Loucy (cell line): ENCODE measurements around the gene FKBP15.

Experiments
- H2AFZ ChIP-seq: fragments of 200-600 bp; sonication (generic); 2 replicates; pipeline ENCODE4 v1.6.0; 2016; ENCODE audit warnings: antibody characterized with exemption, mild to moderate bottlenecking, low read length, moderate library complexity
- H3F3A ChIP-seq: fragments of 200-600 bp; 2 replicates; pipeline ENCODE4 v1.6.0; 2016; ENCODE audit warnings: antibody characterized with exemption, low read depth, mild to moderate bottlenecking
- H3K27me3 ChIP-seq: fragments of 200-600 bp; sonication (generic); 2 replicates; pipeline ENCODE4 v1.6.1; 2014; ENCODE audit warnings: low read length, mild to moderate bottlenecking; ENCODE audit not compliant: insufficient read depth, poor library complexity, severe bottlenecking
- H3K36me3 ChIP-seq: fragments of 200-600 bp; sonication (generic); 2 replicates; pipeline ENCODE4 v1.6.1; 2016; ENCODE audit warnings: low read length; ENCODE audit not compliant: insufficient read depth
- H3K4me1 ChIP-seq: fragments of 200-600 bp; sonication (generic); 2 replicates; pipeline ENCODE4 v1.5.1; 2014; ENCODE audit warnings: low read length, mild to moderate bottlenecking; ENCODE audit not compliant: insufficient read depth, poor library complexity, severe bottlenecking
- H3K4me2 ChIP-seq: fragments of 200-600 bp; sonication (generic); 2 replicates; pipeline ENCODE4 v1.6.0; 2014; ENCODE audit warnings: antibody characterized with exemption, low read length, low read depth, mild to moderate bottlenecking; ENCODE audit not compliant: poor library complexity, severe bottlenecking
- H3K4me3 ChIP-seq: fragments of 200-600 bp; sonication (generic); 2 replicates; pipeline ENCODE4 v1.5.1; 2014; ENCODE audit warnings: low read length, mild to moderate bottlenecking, mixed read lengths; ENCODE audit not compliant: poor library complexity, severe bottlenecking
- H3K79me2 ChIP-seq: fragments of 200-600 bp; sonication (generic); 2 replicates; pipeline ENCODE4 v1.6.1; 2014; ENCODE audit warnings: low read length; ENCODE audit not compliant: insufficient read depth
- H3K9ac ChIP-seq: fragments of 200-600 bp; sonication (generic); 2 replicates; pipeline ENCODE4 v1.6.0; 2014; ENCODE audit warnings: mild to moderate bottlenecking, low read depth, low read length, moderate library complexity; ENCODE audit not compliant: poor library complexity, severe bottlenecking
- H3K9me2 ChIP-seq: fragments of 200-600 bp; sonication (generic); replicated peaks from 2 replicates; pipeline ENCODE4 v1.6.1; 2016; ENCODE audit warnings: low read depth, low read length, mixed read lengths
- H3K9me3 ChIP-seq: fragments of 200-600 bp; sonication (generic); 2 replicates; pipeline ENCODE4 v1.6.1; 2014; ENCODE audit warnings: mild to moderate bottlenecking, antibody characterized with exemption, low read length, low read depth; ENCODE audit not compliant: insufficient read depth
- H4K20me1 ChIP-seq: fragments of 200-600 bp; sonication (generic); 2 replicates; pipeline ENCODE4 v1.6.0; 2014; ENCODE audit warnings: antibody characterized with exemption, low read length, mild to moderate bottlenecking; ENCODE audit not compliant: insufficient read depth, poor library complexity, severe bottlenecking
- CTCF ChIP-seq: fragments of 200-600 bp; sonication (generic); conservative IDR thresholded peaks from 2 replicates; pipeline ENCODE4 v1.5.1; 2014; ENCODE audit warnings: mild to moderate bottlenecking, antibody characterized with exemption, low read length
- EZH2phosphoT487 ChIP-seq: fragments of 200-600 bp; IDR thresholded peaks from 2 replicates; pipeline ENCODE4 v1.6.1; 2018; ENCODE audit warnings: antibody characterized with exemption, mild to moderate bottlenecking, moderate library complexity, borderline replicate concordance

Gene FKBP15

GRCh38 chr9:113181165-113181564, 39.9 kb downstream of the FKBP15 start:
- TF ChIP-seq CTCF (no peak), EZH2phosphoT487 (no peak)
- no peak overlapping the region for H3K4me2 ChIP-seq
- H3K9ac ChIP-seq = no peak overlapping the region
- H3F3A ChIP-seq = no peaks in the 10 kb centered on the region
- no peaks in the 10 kb centered on the region for H3K9me3 ChIP-seq
- no peak overlapping the region for H3K4me3 ChIP-seq
- no peaks in the 10 kb centered on the region for H3K79me2 ChIP-seq
- H4K20me1 ChIP-seq = no peaks in the 10 kb centered on the region
- H2AFZ ChIP-seq = no peak overlapping the region
- no peaks in the 10 kb centered on the region for H3K4me1 ChIP-seq
- no peaks in the 10 kb centered on the region for H3K27me3 ChIP-seq
- peaks cover 96% of the 10 kb centered on the region for H3K36me3 ChIP-seq
- no peaks in the 10 kb centered on the region for H3K9me2 ChIP-seq

- no peak overlapping the region for H3K4me2 ChIP-seq
- H3K27me3 ChIP-seq = no peaks in the 10 kb centered on the region
- H3K9me3 ChIP-seq = no peaks in the 10 kb centered on the region
- no peak overlapping the region for H3K4me3 ChIP-seq
- H3K79me2 ChIP-seq = no peaks in the 10 kb centered on the region
- no peaks in the 10 kb centered on the region for H4K20me1 ChIP-seq
- no peaks in the 10 kb centered on the region for H3K4me1 ChIP-seq
- no peak overlapping the region for H2AFZ ChIP-seq
- H3K9me2 ChIP-seq = no peaks in the 10 kb centered on the region
- H3K9ac ChIP-seq = no peak overlapping the region
- no peaks in the 10 kb centered on the region for H3F3A ChIP-seq
- peaks cover 95% of the 10 kb centered on the region for H3K36me3 ChIP-seq
- TF ChIP-seq EZH2phosphoT487 = no peak
- TF ChIP-seq CTCF = no peak
These were observed 41.2 kb downstream of the FKBP15 start for GRCh38 chr9:113179839-113180238.

- Histone ChIP-seq H3F3A (no peaks in the 10 kb centered on the region), H3K27me3 (no peaks in the 10 kb centered on the region), H3K4me2 (no peak overlapping the region), H2AFZ (no peak overlapping the region), H3K79me2 (no peaks in the 10 kb centered on the region), H3K36me3 (peaks cover 93% of the 10 kb centered on the region), H3K4me3 (no peak overlapping the region), H3K9me2 (no peaks in the 10 kb centered on the region), H3K4me1 (no peaks in the 10 kb centered on the region), H3K9ac (no peak overlapping the region), H4K20me1 (no peaks in the 10 kb centered on the region), H3K9me3 (no peaks in the 10 kb centered on the region)
- TF ChIP-seq EZH2phosphoT487 (no peak), CTCF (no peak)
These were observed 43.0 kb downstream of the FKBP15 start for GRCh38 chr9:113178087-113178486.
